Raji (cell line): ENCODE measurements around the gene SLC25A43.
A peak's percentile ranks its signal among the peaks of the same experiment; 100 is the strongest.

ENCODE experiments used
- POLR2A ChIP-seq: IDR thresholded peaks from 2 replicates; pipeline ENCODE4 v1.6.1; 2011; ENCODE audit warnings: low read depth, low read length, control low read depth; ENCODE audit not compliant: insufficient read depth

Gene SLC25A43

DNA sequence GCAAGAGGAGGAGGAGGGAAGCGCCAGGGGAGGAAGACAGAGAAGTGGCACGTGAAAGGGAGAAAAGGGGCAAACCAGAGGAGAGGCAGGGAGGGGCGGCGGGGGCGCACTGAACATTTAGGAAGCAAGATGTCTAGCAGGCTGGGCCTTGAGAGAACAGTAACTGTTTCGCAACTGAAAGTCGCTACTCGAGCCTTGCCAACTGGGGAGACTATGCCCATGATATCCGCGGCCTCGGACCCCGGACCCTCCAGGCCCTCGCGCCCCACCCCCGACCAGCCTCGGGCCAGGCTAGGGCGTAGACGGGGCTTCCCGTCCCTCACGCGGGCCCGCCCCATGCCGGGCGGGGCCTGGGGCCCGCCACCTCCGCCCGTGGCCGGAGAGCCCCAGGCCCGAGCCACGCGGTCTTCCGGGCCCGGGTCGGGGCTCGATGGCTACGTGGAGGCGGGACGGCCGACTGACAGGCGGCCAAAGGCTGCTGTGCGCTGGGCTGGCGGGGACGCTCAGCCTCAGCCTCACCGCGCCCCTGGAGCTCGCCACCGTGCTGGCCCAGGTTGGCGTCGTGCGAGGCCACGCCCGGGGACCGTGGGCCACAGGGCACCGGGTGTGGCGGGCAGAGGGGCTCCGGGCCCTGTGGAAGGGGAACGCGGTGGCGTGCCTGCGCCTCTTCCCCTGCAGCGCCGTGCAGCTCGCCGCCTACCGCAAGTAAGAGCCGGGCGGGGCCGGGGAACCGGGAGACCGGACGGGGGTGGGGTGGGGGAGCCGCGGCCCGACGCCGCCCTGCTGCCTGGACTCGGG is at the start of gene SLC25A43:
Gene SLC25A43 (plus strand): TSS at position 363 of the 798 bp plus-strand sequence. CDS start 68 bp downstream, at position 431.
- TF ChIP-seq POLR2A, result peak; percentile 45; the same call in 1 of the 2 replicates

- TF ChIP-seq POLR2A, result no peak
Measured at GRCh38 chrX:119359618-119360382, 39.3 kb upstream of the SLC25A43 start.

DNA sequence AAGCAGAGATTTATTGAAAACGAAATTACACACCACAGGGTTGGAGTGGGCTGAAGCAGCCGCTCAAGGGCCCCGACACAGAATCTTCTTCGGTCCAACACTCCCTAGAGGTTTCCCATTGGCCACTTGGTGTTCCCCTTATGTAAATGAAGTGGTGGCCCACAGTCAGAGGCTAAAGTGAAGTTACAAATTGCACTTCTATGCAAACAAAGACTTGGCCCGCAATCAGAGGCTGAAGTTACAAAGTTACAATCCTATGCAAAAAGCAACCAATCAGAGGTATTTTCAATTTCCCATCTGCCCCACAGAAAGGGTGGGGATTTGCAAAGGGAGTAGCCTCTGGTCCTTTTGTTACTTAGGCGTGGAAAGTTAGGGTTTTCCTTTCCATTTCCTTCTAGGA is 35.7 kb upstream of the SLC25A43 start:
- no peak for TF ChIP-seq POLR2A

- no peak for TF ChIP-seq POLR2A
Measured at GRCh38 chrX:119374736-119375135, 24.4 kb upstream of the SLC25A43 start.

DNA sequence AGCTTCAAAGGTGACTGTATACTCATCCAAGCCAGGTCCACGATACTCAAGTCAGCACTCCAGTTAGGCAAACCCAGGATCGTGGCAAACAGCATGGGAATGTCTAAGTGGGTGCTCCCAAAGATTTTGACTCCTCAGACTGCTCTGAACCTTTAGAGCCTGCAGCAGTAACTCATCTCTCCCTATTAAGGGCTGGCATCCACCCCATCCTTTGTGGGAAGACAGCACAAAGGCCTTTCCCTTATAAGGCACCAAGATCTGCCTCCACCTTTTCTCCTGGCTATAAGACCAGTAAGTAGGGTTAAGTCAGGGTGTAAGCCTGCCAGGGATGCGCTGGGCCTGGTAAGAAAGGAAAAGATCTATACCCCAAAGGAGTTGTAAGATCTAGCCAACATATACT is 23.6 kb upstream of the SLC25A43 start:
- no peak for TF ChIP-seq POLR2A

DNA sequence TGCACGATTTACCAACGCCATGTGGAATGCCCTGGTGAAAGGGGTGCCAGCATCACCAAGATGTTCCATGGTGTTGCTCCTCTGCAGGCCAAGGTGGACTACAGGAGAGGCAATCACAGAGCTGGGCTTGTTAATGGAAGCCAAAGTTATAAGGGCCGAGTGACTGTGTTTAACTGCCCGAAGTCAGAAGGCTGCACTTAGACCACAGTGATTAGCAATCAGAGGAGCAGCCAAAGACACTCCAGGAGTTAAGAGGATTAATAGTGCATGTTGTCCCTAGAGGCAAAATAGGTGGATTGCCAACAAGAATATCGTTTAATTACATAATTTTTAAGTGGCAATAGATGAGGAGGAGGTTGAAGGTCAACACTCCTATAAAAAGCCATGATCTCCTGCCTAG is 22.8 kb upstream of the SLC25A43 start:
- TF ChIP-seq POLR2A, result no peak

DNA sequence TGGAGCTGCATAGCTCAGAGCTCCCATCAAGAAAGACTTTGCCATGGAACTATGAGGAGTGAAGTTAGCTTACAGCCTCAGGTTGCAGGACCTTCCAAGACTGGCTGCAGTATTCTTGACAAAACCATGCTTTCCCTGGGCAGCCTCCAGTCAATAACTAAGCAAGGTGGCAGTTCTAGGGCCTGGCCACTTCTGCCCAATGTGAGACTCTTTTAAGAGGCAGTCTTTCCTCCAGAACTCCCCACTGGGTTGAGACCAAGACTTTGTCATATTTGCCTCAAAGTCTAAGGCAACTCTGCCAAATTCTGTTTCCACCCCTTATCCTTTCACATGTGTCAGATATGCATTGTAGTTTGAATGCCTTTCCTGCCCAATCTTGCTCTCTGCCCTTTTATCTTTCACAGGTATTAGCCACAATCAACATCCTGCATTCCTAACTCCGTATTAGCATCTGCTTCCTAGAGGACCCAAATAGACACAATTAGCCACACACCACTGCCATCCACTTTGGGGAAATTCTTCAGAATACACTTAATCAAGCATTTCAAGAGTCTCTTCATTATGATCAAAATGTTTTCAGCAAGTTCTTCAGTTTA is 17.7 kb upstream of the SLC25A43 start:
- no peak for TF ChIP-seq POLR2A

GRCh38 chrX:119382606-119383005 is 16.5 kb upstream of the SLC25A43 start:
- TF ChIP-seq POLR2A, result no peak

DNA sequence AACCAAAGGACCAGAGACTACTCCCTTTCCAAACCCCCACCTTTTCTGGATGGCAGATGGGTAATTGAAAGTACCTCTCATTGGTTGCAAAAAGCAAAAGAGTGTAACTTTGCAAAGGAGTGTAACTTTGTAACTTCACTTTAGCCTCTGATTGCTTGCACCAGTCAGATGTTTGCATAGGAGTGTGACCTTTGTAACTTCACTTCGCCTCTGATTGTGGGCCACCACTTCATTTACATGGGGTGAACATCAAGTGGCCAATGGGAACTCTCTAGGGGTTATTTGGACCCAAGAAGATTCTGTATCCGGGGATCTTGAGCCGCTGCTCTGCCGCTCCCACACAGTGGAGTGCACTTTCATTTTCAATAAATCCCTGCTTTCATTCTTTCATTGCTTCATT is 9.9 kb upstream of the SLC25A43 start:
- TF ChIP-seq POLR2A, result no peak

DNA sequence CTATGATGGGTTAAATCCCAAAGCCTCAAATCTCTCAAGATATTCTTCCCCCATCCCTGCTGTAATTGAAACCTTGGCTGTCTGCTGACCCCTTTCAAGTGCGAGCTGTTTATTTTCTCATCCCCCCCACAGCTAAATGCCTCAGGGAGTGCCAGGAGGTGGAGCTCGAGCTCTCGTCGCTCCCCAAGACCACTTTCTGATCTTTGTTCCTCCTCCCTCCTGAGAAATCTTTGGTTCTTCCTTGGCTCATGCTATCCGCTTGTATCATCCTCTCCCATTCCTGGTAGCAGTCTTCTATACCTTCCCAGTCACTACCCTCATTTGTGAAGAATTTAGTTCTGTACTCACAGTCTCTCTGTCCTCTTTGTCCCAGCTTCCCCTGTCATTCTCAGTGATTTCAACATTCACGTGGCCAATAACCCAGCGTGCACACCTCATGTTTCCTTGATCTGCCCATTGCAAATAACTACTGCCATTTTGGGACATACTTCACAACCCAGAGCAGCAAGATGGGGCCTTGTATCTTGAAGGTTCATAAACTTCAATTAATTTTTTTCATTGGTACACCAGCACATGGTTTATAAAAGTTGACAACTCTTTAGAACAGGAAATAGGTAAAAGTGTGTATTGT is 9.2 kb upstream of the SLC25A43 start:
- TF ChIP-seq POLR2A, result no peak

GRCh38 chrX:119391279-119391678 is 7.9 kb upstream of the SLC25A43 start:
- no peak for TF ChIP-seq POLR2A

DNA sequence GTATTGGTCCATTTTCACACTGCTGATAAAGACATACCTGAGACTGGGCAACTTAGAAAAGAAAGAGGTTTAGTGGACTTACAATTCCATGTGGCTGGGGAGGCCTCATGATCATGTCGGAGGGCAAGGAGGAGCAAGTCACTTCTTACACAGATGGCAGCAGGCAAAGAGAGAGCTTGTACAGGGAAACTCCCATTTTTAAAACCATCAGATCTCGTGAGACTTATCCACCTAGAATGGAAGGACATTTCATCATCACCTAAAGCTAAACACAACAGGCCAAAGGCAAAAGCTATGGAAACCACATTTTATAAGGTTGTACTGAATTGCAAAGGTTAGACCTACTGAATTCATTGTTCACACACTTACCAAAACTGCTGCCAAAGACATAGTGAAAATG is 6.0 kb upstream of the SLC25A43 start:
- TF ChIP-seq POLR2A, result no peak

- no peak for TF ChIP-seq POLR2A
Measured at GRCh38 chrX:119398587-119398973, 556 bp upstream of the SLC25A43 start.

DNA sequence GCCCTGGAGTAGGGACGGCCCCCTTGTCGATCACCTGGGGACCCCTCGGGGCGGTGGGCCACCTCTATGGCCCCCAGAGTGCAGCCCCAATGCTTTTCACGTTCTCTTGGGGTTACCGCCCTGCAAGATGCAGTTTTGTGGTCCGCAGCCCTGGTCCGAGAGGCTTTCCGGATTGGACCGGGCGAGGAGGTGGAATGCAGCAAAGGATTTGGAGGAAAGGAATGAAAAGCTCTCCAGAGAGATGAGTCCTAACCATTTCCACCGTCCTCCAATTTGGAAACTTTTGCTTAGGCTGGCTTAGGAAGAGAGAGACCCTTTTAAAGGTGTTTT is 601 bp downstream of the SLC25A43 start:
- TF ChIP-seq POLR2A, result no peak

GRCh38 chrX:119401569-119401968 is 2.4 kb downstream of the SLC25A43 start:
- no peak for TF ChIP-seq POLR2A
